Amygdala (tissue), 56 donors: ENCODE data around the gene ALKBH1.

ENCODE experiments used
- DNase-seq, 56 donors: peaks; one replicate each; lab custom pipeline; 2025; lab: John Stamatoyannopoulos, UW

The ALKBH1 gene

DNA sequence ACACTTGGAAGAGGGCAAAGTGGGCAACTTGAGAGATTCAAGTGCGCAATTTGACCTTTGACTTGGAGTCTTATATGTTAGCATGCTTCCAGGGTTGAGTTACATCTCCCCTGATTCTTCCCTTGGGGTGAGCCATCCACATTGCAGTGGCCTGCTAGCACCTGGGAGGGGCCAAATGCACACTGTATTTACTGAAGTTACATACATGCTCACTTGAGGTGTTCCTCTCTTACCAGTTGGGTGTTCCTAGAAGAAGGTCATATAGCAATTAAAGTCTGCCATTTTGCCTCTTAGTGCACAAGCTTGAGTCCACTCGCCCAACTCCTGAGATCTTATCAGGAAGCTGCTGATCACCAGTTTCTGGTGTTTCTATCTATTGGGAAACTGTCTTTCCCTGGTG lies 77.7 kb downstream of the ALKBH1 start:
- no peak for DNase-seq

DNA sequence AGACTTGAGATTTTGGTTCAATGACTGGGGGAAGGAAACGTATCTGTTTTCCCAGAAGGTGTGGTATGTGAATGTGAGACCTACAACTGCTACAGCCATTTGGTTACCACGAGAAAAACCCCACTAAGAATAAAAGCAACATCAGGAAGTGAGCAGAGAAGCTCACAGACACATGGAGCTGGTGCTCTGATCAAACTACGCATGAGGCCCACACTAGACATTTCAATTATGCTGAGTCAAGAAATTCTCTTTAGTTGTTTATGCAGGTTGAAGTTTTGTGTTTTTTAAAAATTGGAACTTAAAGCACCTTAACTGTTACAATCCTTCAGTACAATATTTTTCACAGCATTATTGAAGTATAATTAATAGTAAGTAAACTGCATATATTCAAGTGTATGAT lies 82.5 kb downstream of the ALKBH1 start:
- no peak for DNase-seq

DNA sequence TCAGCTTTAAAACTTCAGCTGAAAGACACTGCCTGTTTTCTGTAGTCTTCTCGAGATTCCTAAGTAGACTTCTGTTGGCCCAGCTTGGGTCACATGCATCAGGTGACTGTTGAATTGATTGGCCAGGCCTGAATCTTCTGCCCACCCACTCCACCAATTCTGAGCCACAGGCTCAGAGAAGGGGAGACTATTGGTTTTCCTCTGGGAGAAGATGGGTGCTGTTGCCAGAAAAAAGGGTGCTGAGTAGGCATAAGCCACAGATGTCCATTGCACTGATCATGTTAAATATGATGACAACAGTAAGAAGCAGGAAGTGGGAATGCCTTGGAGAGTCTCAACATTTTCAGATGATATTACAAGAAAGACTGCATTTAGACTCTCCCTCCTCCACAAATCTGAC lies 84.6 kb downstream of the ALKBH1 start:
- no peak for DNase-seq
